Endothelial cell of umbilical vein (primary cell): ENCODE data around the gene ACIN1. TPM values are rescaled to one million over a fixed set of nuclear protein-coding genes. Genes with fewer than 3 reads are reported as not detected.

Source experiments
- polyA plus RNA-seq, 4 experiments: library from polyadenylated mRNA; depleted of rRNA in 3 of 4; stranded (reverse) in 3 of 4; unstranded in 1 of 4; fragments of >200 nt; gene quantifications; 2 replicates each; pipeline versions ENCODE4 v1.2.1 to v1.2.3, GENCODE V29; 2011 to 2012; ENCODE audit warnings: missing spikeins in 1 of 4
- total RNA-seq: library from RNA; stranded (reverse); gene quantifications from 2 replicates; pipeline ENCODE4 v1.2.3, GENCODE V29; 2021

Gene ACIN1
- total and polyA plus RNA-seq, 2 donors (not counting 3 experiments of a cell fraction or from before 2014, with no cell fraction given) = 146 to 240 TPM

Other genes starting within 250 kb of the ACIN1 start
- 119 and 123 TPM in 2 replicates for gene LRP10, start 223.4 kb downstream of the ACIN1 start, total RNA-seq
- 157 and 192 TPM in 2 replicates for gene LRP10, start 223.4 kb downstream of the ACIN1 start, polyA plus RNA-seq
- gene REM2, start 211.9 kb downstream of the ACIN1 start, total RNA-seq = 0.33 TPM in 1 of 2 replicates, not detected in the other
- 0.06 TPM in 1 of 2 replicates, not detected in the other for gene REM2, start 211.9 kb downstream of the ACIN1 start, polyA plus RNA-seq
- 61.0 and 68.9 TPM in 2 replicates for gene RBM23, start 176.0 kb downstream of the ACIN1 start, total RNA-seq
- 67.7 and 73.3 TPM in 2 replicates for gene RBM23, start 176.0 kb downstream of the ACIN1 start, polyA plus RNA-seq
- 67.2 and 73.1 TPM in 2 replicates for gene PRMT5, start 165.8 kb downstream of the ACIN1 start, total RNA-seq
- gene PRMT5, start 165.8 kb downstream of the ACIN1 start, polyA plus RNA-seq = 185 and 197 TPM in 2 replicates
- gene HAUS4, start 138.0 kb downstream of the ACIN1 start, total RNA-seq = 33.8 and 37.4 TPM in 2 replicates
- 23.5 and 30.3 TPM in 2 replicates for gene HAUS4, start 138.0 kb downstream of the ACIN1 start, polyA plus RNA-seq
- 54.1 and 61.7 TPM in 2 replicates for gene AJUBA, start 112.6 kb downstream of the ACIN1 start, total RNA-seq
- 50.0 and 50.7 TPM in 2 replicates for gene AJUBA, start 112.6 kb downstream of the ACIN1 start, polyA plus RNA-seq
- 5.4 and 7.1 TPM in 2 replicates for gene C14orf93, start 85.0 kb downstream of the ACIN1 start, total RNA-seq
- 9.2 and 10.0 TPM in 2 replicates for gene C14orf93, start 85.0 kb downstream of the ACIN1 start, polyA plus RNA-seq
- gene PSMB5, start 60.2 kb downstream of the ACIN1 start, total RNA-seq = 214 and 236 TPM in 2 replicates
- 459 and 464 TPM in 2 replicates for gene PSMB5, start 60.2 kb downstream of the ACIN1 start, polyA plus RNA-seq
- not detected in 2 replicates for gene PSMB11, start 52.9 kb downstream of the ACIN1 start, total RNA-seq
- gene PSMB11, start 52.9 kb downstream of the ACIN1 start, polyA plus RNA-seq = not detected in 2 replicates
- 20.2 and 21.7 TPM in 2 replicates for gene CDH24, start 37.6 kb downstream of the ACIN1 start, total RNA-seq
- gene CDH24, start 37.6 kb downstream of the ACIN1 start, polyA plus RNA-seq = 52.9 and 63.1 TPM in 2 replicates
- gene C14orf119, start 369 bp upstream of the ACIN1 start, total RNA-seq = 55.5 and 58.3 TPM in 2 replicates
- gene C14orf119, start 369 bp upstream of the ACIN1 start, polyA plus RNA-seq = 60.5 and 78.7 TPM in 2 replicates
- gene CIROP, start 9.9 kb upstream of the ACIN1 start, total RNA-seq = not detected in 2 replicates
- not detected in 2 replicates for gene CIROP, start 9.9 kb upstream of the ACIN1 start, polyA plus RNA-seq
- gene CEBPE, start 24.1 kb upstream of the ACIN1 start, total RNA-seq = not detected in 2 replicates
- not detected in 2 replicates for gene CEBPE, start 24.1 kb upstream of the ACIN1 start, polyA plus RNA-seq
- 1.1 and 1.6 TPM in 2 replicates for gene SLC7A8, start 88.5 kb upstream of the ACIN1 start, total RNA-seq
- 0.76 and 0.88 TPM in 2 replicates for gene SLC7A8, start 88.5 kb upstream of the ACIN1 start, polyA plus RNA-seq
- gene RNF212B, start 142.8 kb upstream of the ACIN1 start, total RNA-seq = not detected in 2 replicates
- not detected in 2 replicates for gene RNF212B, start 142.8 kb upstream of the ACIN1 start, polyA plus RNA-seq
- 11.3 and 11.7 TPM in 2 replicates for gene HOMEZ, start 191.0 kb upstream of the ACIN1 start, total RNA-seq
- gene HOMEZ, start 191.0 kb upstream of the ACIN1 start, polyA plus RNA-seq = 16.8 and 17.7 TPM in 2 replicates
- gene PPP1R3E, start 207.7 kb upstream of the ACIN1 start, total RNA-seq = 4.1 and 7.4 TPM in 2 replicates
- 3.2 and 4.3 TPM in 2 replicates for gene PPP1R3E, start 207.7 kb upstream of the ACIN1 start, polyA plus RNA-seq
- 24.3 and 26.2 TPM in 2 replicates for gene BCL2L2, start 211.7 kb upstream of the ACIN1 start, total RNA-seq
- gene BCL2L2, start 211.7 kb upstream of the ACIN1 start, polyA plus RNA-seq = 14.7 and 19.9 TPM in 2 replicates
- gene PABPN1, start 226.3 kb upstream of the ACIN1 start, total RNA-seq = 218 and 231 TPM in 2 replicates
- gene PABPN1, start 226.3 kb upstream of the ACIN1 start, polyA plus RNA-seq = 227 and 231 TPM in 2 replicates